Caco-2 (cell line): ENCODE measurements around the gene TMEM201. TPM values are rescaled to one million over a fixed set of nuclear protein-coding genes. Genes with fewer than 3 reads are reported as not detected.
"Not testable (repeated sequence)": the region's sequence is repeated elsewhere in the genome, so short reads cannot be mapped to it uniquely, and the experiment has no call there.

Experiments used
- BruUV-seq: library from RNA; stranded (reverse); fragments of 400-500 nt; replicated peaks from 2 replicates; lab custom pipeline; 2021; lab: Mats Ljungman, UMichigan
- CTCF ChIA-PET: fragments of 300-600 bp; sonication (Branson Sonifier 250); formaldehyde crosslinking; loops from one replicate; lab custom pipeline; 2022; ENCODE audit warnings: antibody characterized with exemption; lab: Charles Lee
- POLR2A ChIA-PET: fragments of 300-600 bp; sonication (Branson Sonifier 250); formaldehyde crosslinking; loops from one replicate; lab custom pipeline; 2022; ENCODE audit warnings: antibody characterized with exemption; lab: Charles Lee
- DNase-seq, 2 experiments: peaks; one replicate each; pipeline versions ENCODE4 v3.0.0 to v3.0.0-alpha.2; 2020 to 2022
- H3K27me3 ChIP-seq: replicated peaks from 2 replicates; pipeline ENCODE4 v1.6.0; 2011; ENCODE audit warnings: low read length; ENCODE audit not compliant: control insufficient read depth, insufficient read depth
- H3K36me3 ChIP-seq: 2 replicates; pipeline ENCODE4 v1.5.1; 2011; ENCODE audit warnings: low read length; ENCODE audit not compliant: control insufficient read depth, insufficient read depth
- H3K4me1 ChIP-seq: fragments of 250-450 bp; sonication (Bioruptor Pico); 2 replicates; pipeline ENCODE4 v1.5.1; 2020; ENCODE audit warnings: mild to moderate bottlenecking
- H3K4me3 ChIP-seq: 2 replicates; pipeline ENCODE4 v1.5.1; 2011; ENCODE audit warnings: low read depth, mild to moderate bottlenecking, control low read depth, low read length
- H3K9me3 ChIP-seq: fragments of 250-450 bp; sonication (Bioruptor Pico); 2 replicates; pipeline ENCODE4 v1.5.1; 2020; ENCODE audit warnings: mild to moderate bottlenecking, moderate library complexity
- H3K27ac Mint-ChIP-seq: one replicate; pipeline ENCODE4 v1.8.0; 2022; ENCODE audit warnings: mixed read lengths; ENCODE audit not compliant: unreplicated experiment
- H3K27me3 Mint-ChIP-seq: one replicate; pipeline ENCODE4 v1.8.0; 2022; ENCODE audit warnings: mixed read lengths; ENCODE audit not compliant: insufficient read depth, unreplicated experiment
- H3K36me3 Mint-ChIP-seq: one replicate; pipeline ENCODE4 v1.8.0; 2022; ENCODE audit warnings: mild to moderate bottlenecking, mixed read lengths; ENCODE audit not compliant: insufficient read depth, unreplicated experiment
- H3K4me1 Mint-ChIP-seq: one replicate; pipeline ENCODE4 v1.8.0; 2022; ENCODE audit warnings: low read depth, mixed read lengths; ENCODE audit not compliant: unreplicated experiment
- H3K4me3 Mint-ChIP-seq: one replicate; pipeline ENCODE4 v1.8.0; 2022; ENCODE audit warnings: mild to moderate bottlenecking, moderate library complexity, mixed read lengths; ENCODE audit not compliant: unreplicated experiment
- H3K9me3 Mint-ChIP-seq: one replicate; pipeline ENCODE4 v1.8.0; 2022; ENCODE audit warnings: mixed read lengths; ENCODE audit not compliant: unreplicated experiment
- CTCF ChIP-seq, 2 experiments: fragments of 200-600 bp in 1 of 2; IDR thresholded peaks; 1 replicate in 1 of 2; 2 replicates in 1 of 2; pipeline versions ENCODE4 v1.5.1 to v1.8.0; 2011 to 2022; ENCODE audit warnings: antibody characterized with exemption in 1 of 2, control low read depth in 1 of 2, inconsistent platforms in 1 of 2, low read depth in 1 of 2, low read length in 1 of 2, mild to moderate bottlenecking in 1 of 2, moderate library complexity in 1 of 2; ENCODE audit not compliant: insufficient read depth in 1 of 2, severe bottlenecking in 1 of 2, unreplicated experiment in 1 of 2
- intact Hi-C: fragments of 100-400 bp; cut with micrococcal nuclease; formaldehyde crosslinking; loops from one replicate; pipeline ENCODE4 v1.10.0; 2022; ENCODE audit not compliant: unreplicated experiment
- total RNA-seq: library from RNA; stranded (reverse); gene quantifications from 2 replicates; pipeline ENCODE4 v1.2.3, GENCODE V29; 2022

The TMEM201 gene
- total RNA-seq, 1 experiment from 2014 or later = 27.2 TPM

DNA sequence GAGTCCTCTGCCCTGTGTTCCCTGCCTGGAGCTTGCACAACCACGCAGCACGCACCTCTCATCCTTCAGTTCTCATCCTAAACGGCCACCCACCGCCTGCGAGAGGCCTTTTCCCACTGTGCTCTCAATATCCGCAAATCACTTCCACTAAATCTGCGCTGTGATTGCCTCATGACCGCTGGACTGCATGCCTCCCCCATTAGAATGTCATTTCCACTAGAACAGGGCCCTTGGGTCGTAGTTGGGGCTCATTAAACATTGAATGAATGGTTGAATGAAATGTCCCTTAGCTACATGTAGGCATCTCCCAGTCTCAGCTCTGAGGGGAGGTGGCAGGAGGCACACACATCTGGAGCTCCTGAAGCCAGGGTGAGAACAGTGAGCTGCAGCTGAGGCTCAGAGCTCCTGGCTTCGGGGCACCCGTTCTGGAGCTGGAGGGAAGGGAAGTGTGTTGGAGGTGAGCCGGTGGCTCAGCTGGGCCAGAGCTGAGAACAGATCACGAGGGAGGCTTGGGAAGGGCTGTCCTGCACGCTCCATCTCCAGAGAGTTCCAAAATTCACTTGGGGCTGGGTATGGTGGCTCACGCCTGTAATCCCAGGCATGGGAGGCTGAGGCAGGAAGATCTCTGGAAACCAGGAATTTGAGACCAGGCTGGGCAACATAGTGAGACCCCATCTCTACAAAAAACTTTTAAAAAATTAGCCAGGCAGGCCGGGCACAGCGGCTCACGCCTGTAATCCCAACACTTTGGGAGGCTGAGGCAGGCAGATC, 30.4 kb downstream of the TMEM201 start:
- no peaks in the 10 kb centered on the region for H3K36me3 ChIP-seq
- POLR2A ChIA-PET = no interaction called here
- BruUV-seq = no TSS peak
- Mint-ChIP-seq H3K9me3 (no peaks in the 10 kb centered on the region), H3K27ac (no peak overlapping the region), H3K36me3 (no peaks in the 10 kb centered on the region), H3K27me3 (no peaks in the 10 kb centered on the region), H3K4me3 (no peak overlapping the region), H3K4me1 (no peaks in the 10 kb centered on the region)
- no peaks in the 10 kb centered on the region for H3K27me3 ChIP-seq
- intact Hi-C loops = no loop called here
- no peak for TF ChIP-seq CTCF (IDR thresholded peaks at IDR 0.05; ENCODE audit: insufficient read depth in 1 of 2, low read depth in 1 of 2, low read length in 1 of 2, severe bottlenecking in 1 of 2, unreplicated experiment in 1 of 2)
- no peak overlapping the region for H3K4me3 ChIP-seq
- H3K4me1 ChIP-seq = no peaks in the 10 kb centered on the region
- CTCF ChIA-PET = interaction anchor here (0.6 to 0.7 kb wide), 2 partner anchors 13 to 194 kb away, joined by 3 read pairs; no protein-coding TSS in a partner anchor
- H3K9me3 ChIP-seq = no peaks in the 10 kb centered on the region
- no peak for DNase-seq

- Mint-ChIP-seq H3K27me3 (peaks cover under 1% of the 10 kb centered on the region), H3K4me1 (no peaks in the 10 kb centered on the region), H3K27ac (no peak overlapping the region), H3K4me3 (no peak overlapping the region), H3K36me3 (no peaks in the 10 kb centered on the region), H3K9me3 (no peaks in the 10 kb centered on the region)
- no peaks in the 10 kb centered on the region; the same call in 1 of the 2 replicates for H3K27me3 ChIP-seq
- no peak overlapping the region for H3K4me3 ChIP-seq
- H3K4me1 ChIP-seq = no peaks in the 10 kb centered on the region
- DNase-seq = no peak
- POLR2A ChIA-PET = no interaction called here
- TF ChIP-seq CTCF (IDR thresholded peaks at IDR 0.05; ENCODE audit: insufficient read depth in 1 of 2, low read depth in 1 of 2, low read length in 1 of 2, severe bottlenecking in 1 of 2, unreplicated experiment in 1 of 2) = no peak
- H3K9me3 ChIP-seq = no peaks in the 10 kb centered on the region
- CTCF ChIA-PET = no interaction called here
- intact Hi-C loops = no loop called here
- BruUV-seq = no TSS peak
- H3K36me3 ChIP-seq = no peaks in the 10 kb centered on the region
Observed at GRCh38 chr1:9621032-9621431, 32.3 kb downstream of the TMEM201 start.

GRCh38 chr1:9624081-9624480, 35.4 kb downstream of the TMEM201 start:
- ChIA-PET CTCF (interaction anchor here (0.7 kb wide), 1 partner anchor 45 kb away, joined by 4 read pairs; no protein-coding TSS in a partner anchor), POLR2A (interaction anchor here (0.6 kb wide), 1 partner anchor 1616 kb away, joined by 4 read pairs; no protein-coding TSS in a partner anchor)
- no peaks in the 10 kb centered on the region for H3K36me3 Mint-ChIP-seq
- no peak overlapping the region for H3K4me3 ChIP-seq
- no peak for TF ChIP-seq CTCF (IDR thresholded peaks at IDR 0.05; ENCODE audit: insufficient read depth in 1 of 2, low read depth in 1 of 2, low read length in 1 of 2, severe bottlenecking in 1 of 2, unreplicated experiment in 1 of 2)
- no peak for DNase-seq
- no peaks in the 10 kb centered on the region; the same call in 1 of the 2 replicates for H3K27me3 ChIP-seq
- peaks cover 3% of the 10 kb centered on the region for H3K27me3 Mint-ChIP-seq
- intact Hi-C loops = no loop called here
- H3K4me1 Mint-ChIP-seq = no peaks in the 10 kb centered on the region
- H3K4me3 Mint-ChIP-seq = no peak overlapping the region
- no peak overlapping the region for H3K27ac Mint-ChIP-seq
- H3K9me3 Mint-ChIP-seq = no peaks in the 10 kb centered on the region
- H3K4me1 ChIP-seq = peaks cover 8% of the 10 kb centered on the region; the same call in 1 of the 2 replicates
- no peaks in the 10 kb centered on the region for H3K36me3 ChIP-seq
- no peaks in the 10 kb centered on the region for H3K9me3 ChIP-seq
- BruUV-seq = no TSS peak

DNA sequence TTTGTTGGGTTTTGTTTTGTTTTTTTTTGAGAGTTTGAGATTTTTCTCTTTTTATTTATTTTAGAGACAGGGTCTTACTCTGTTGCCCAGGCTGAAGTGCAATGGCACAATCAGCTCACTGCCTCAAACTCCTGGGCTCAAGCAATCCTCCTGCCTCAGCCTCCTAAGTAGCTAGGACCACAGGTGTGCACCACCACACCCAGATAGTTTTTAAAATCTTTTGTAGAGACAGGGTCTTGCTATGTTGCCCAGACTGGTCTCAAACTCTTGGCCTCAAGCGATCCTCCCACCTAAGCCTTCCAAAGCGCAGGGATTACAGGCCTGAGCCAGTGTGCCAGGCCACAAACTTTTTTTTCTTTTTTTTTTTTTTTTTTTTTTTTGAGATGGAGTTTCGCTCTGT, 36.3 kb downstream of the TMEM201 start:
- H3K27me3 ChIP-seq, POLR2A ChIA-PET: not testable (repeated sequence)
- intact Hi-C loops = loop anchor here (5.0 kb wide), 1 partner anchor 67 kb away; no protein-coding TSS in a partner anchor

More for the DNA sequence above, 36.3 kb downstream of the TMEM201 start:
- H3K4me1 Mint-ChIP-seq, H3K27me3 Mint-ChIP-seq, H3K27ac Mint-ChIP-seq, H3K36me3 Mint-ChIP-seq, H3K4me3 Mint-ChIP-seq, H3K9me3 ChIP-seq, H3K4me3 ChIP-seq, H3K4me1 ChIP-seq, CTCF ChIA-PET, H3K9me3 Mint-ChIP-seq, BruUV-seq, H3K36me3 ChIP-seq, DNase-seq: not testable (repeated sequence)
